ENCODE results near the gene TMEM14A. TPM values are rescaled to one million over a fixed set of nuclear protein-coding genes. Genes with fewer than 3 reads are reported as not detected.

The TMEM14A gene
- total and polyA plus RNA-seq, 2 of the 8 experiments (the other 6 are each of a cell fraction or from before 2014, with no cell fraction given), result 11.1 to 11.2 TPM

- 95% methylated on average over 3 of the region's 3 CpGs; no CpG with 5 or more reads in 1 of the 2 experiments for WGBS, 2 experiments (ENCODE audit: extremely low coverage in 1 of 2, insufficient coverage in 1 of 2, insufficient read length in 1 of 2, insufficient replicate concordance in 2 of 2, low coverage in 1 of 2, low lambda C conversion rate in 2 of 2, missing lambda C conversion rate in 1 of 2)
- CTCF ChIA-PET (ENCODE audit: partially characterized antibody), result interaction anchor here (0.8 to 3.7 kb wide), 7 partner anchors 11 to 242 kb away, joined by 3 to 39 read pairs (median 5); no protein-coding TSS in a partner anchor
- TF ChIP-seq FOSL1 (IDR thresholded peaks at IDR 0.05; ENCODE audit: insufficient read depth, low read depth, low read length) (no peak), BCL11A (IDR thresholded peaks at IDR 0.05; ENCODE audit: low read depth in 2 of 2, low read length in 2 of 2) (no peak), JUND (IDR thresholded peaks at IDR 0.05; ENCODE audit: low read length) (no peak), KDM4A (IDR thresholded peaks at IDR 0.05; ENCODE audit: low read depth, low read length, severe bottlenecking) (no peak), SRF (IDR thresholded peaks at IDR 0.05; ENCODE audit: low read depth, low read length) (no peak), TBP (IDR thresholded peaks at IDR 0.05; ENCODE audit: low read depth, low read length) (no peak), SP1 (IDR thresholded peaks at IDR 0.05; ENCODE audit: low read depth, low read length) (no peak), SIX5 (IDR thresholded peaks at IDR 0.05; ENCODE audit: low read depth, low read length) (no peak), TAF1 (IDR thresholded peaks at IDR 0.05; ENCODE audit: low read depth, low read length) (no peak), GTF2F1 (IDR thresholded peaks at IDR 0.05; ENCODE audit: borderline replicate concordance, low read depth, low read length) (no peak), CHD2 (IDR thresholded peaks at IDR 0.05; ENCODE audit: low read length) (no peak), ASH2L (IDR thresholded peaks at IDR 0.05; ENCODE audit: low read length) (no peak), SIRT6 (IDR thresholded peaks at IDR 0.05; ENCODE audit: low read length) (no peak), EP300 (IDR thresholded peaks at IDR 0.05; ENCODE audit: borderline replicate concordance in 1 of 2, low read depth in 2 of 2, low read length in 2 of 2) (no peak)
These were observed 29.1 kb upstream of the TMEM14A start for GRCh38 chr6:52641826-52642225.

More at GRCh38 chr6:52641826-52642225, 29.1 kb upstream of the TMEM14A start:
- DNase-seq (ENCODE audit: low read depth in 1 of 2, low spot score in 2 of 2) (no peak), FAIRE-seq (no peak)
- peaks cover 0 to 2% (median 0%) of the 10 kb centered on the region in 4 experiments; a peak in 1 of 7 replicates for H3K4me1 ChIP-seq (replicated peaks in 1 of 4; ENCODE audit: control insufficient read depth in 3 of 4, insufficient read depth in 4 of 4, low read length in 3 of 4)
- H3K79me2 ChIP-seq (ENCODE audit: control insufficient read depth in 1 of 2, insufficient read depth in 2 of 2, low read length in 2 of 2), result no peaks in the 10 kb centered on the region
- no peak overlapping the region for H2BK15ac ChIP-seq (ENCODE audit: low read length)
- POLR2A ChIA-PET (ENCODE audit: partially characterized antibody), result no interaction called here
- H3K23me2 ChIP-seq (ENCODE audit: low read depth, low read length), result no peaks in the 10 kb centered on the region
- no peak overlapping the region for H2AFZ ChIP-seq (ENCODE audit: low read length)
- H2BK120ac ChIP-seq (replicated peaks; ENCODE audit: low read depth, low read length), result no peak overlapping the region
- H3K79me1 ChIP-seq (ENCODE audit: low read depth, low read length), result no peaks in the 10 kb centered on the region
- H2BK5ac ChIP-seq (ENCODE audit: low read depth, low read length), result no peak overlapping the region
- H3K9ac ChIP-seq (replicated peaks in 1 of 4; ENCODE audit: extremely low read depth in 1 of 4, low read depth in 3 of 4, low read length in 3 of 4), result no peak overlapping the region
- H4K5ac ChIP-seq (ENCODE audit: insufficient read length, low read depth, low read length), result no peak overlapping the region
- H3K4ac ChIP-seq (replicated peaks; ENCODE audit: insufficient read length, low read depth, low read length), result no peak overlapping the region
- H3K27ac ChIP-seq (ENCODE audit: low read depth, low read length), result no peak overlapping the region
- H3K4me3 ChIP-seq (ENCODE audit: extremely low read depth in 1 of 4, insufficient read depth in 2 of 4, low read depth in 3 of 4, low read length in 4 of 4), result no peak overlapping the region
- H4K8ac ChIP-seq (ENCODE audit: extremely low read depth, insufficient read depth, low read length), result no peak overlapping the region
- H3K36me3 ChIP-seq (ENCODE audit: control insufficient read depth in 2 of 4, insufficient read depth in 4 of 4, low read length in 3 of 4), result no peaks in the 10 kb centered on the region
- H3K4me2 ChIP-seq (ENCODE audit: insufficient read depth in 1 of 2, low read depth in 2 of 2, low read length in 2 of 2), result no peak overlapping the region
- H3K27me3 ChIP-seq (replicated peaks in 1 of 4; ENCODE audit: control insufficient read depth in 3 of 4, extremely low read depth in 1 of 4, insufficient read depth in 3 of 4, low read length in 3 of 4), result no peaks in the 10 kb centered on the region
- no peaks in the 10 kb centered on the region for H3K9me3 ChIP-seq (ENCODE audit: insufficient read depth in 2 of 2, low read depth in 1 of 2, low read length in 1 of 2)
- no peak overlapping the region for H3K14ac ChIP-seq (ENCODE audit: insufficient read length)
- H2BK20ac ChIP-seq (ENCODE audit: low read length), result no peak overlapping the region
- H3K23ac ChIP-seq (ENCODE audit: insufficient read length), result no peak overlapping the region
- H3K56ac ChIP-seq (replicated peaks; ENCODE audit: insufficient read length, low read depth, low read length), result no peak overlapping the region
- no peak overlapping the region for H2AK5ac ChIP-seq (ENCODE audit: low read depth, low read length)
- H4K91ac ChIP-seq (replicated peaks; ENCODE audit: insufficient read length, low read length), result no peak overlapping the region
- H4K20me1 ChIP-seq (replicated peaks in 1 of 2; ENCODE audit: control insufficient read depth in 1 of 2, insufficient read depth in 2 of 2, low read length in 2 of 2), result no peaks in the 10 kb centered on the region
- no peak overlapping the region for H3K18ac ChIP-seq (ENCODE audit: extremely low read depth, low read length)
- no peak overlapping the region for H2BK12ac ChIP-seq (ENCODE audit: low read depth, low read length)
